Measurements from ENCODE around the gene CA9. TPM values are rescaled to one million over a fixed set of nuclear protein-coding genes. Genes with fewer than 3 reads are reported as not detected.

Gene CA9
- polyA plus RNA-seq, 2 donors = 0.18 to 0.94 TPM

DNA sequence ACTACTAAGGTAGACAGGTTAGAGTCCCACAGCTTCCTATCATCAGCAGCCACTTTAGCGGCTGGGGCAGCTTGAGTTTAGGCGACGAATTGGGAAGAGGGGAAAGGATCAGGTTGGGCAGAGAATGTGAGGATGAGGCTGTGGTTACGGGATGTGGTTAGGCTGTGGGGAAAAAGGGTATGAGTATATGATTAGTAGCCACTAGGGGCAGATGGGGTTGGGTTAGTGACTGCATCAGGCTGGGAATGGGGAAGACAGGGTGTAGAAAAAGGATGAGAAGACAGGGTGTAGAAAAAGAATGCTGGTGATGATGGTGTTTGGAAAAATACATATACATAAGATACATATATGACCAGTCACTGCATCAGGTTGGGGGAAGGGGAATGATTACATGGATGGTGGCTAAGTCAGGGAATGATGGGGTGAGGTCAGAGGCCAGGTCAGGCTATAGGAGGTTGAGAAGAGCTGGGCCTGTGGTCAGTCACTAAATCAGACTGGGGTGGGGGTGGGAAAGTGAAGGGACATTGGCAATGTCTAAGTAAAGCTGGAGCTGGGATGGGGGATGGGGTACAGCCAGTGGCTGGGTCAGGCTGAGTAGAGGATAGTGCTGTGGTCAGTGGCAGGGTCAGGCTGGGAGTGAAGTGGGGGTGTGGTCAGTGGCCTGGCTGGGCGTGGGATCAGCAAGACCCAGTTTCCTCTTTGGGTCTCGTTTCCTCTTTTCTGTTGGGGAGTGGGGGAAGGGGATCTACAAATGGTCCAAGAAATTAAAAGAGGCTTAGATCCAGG lies 56.2 kb downstream of the CA9 start:
- H3K4me3 ChIP-seq (ENCODE audit: low read depth in 1 of 2, low read length in 2 of 2) = peak overlapping the region; percentile 3 to 9
- no peaks in the 10 kb centered on the region for H3K9me3 ChIP-seq (ENCODE audit: control insufficient read depth in 2 of 2, insufficient read depth in 1 of 2, low read depth in 1 of 2, low read length in 1 of 2)
- WGBS, 2 donors = 33 to 40% methylated on average over 6 of the region's 6 CpGs
- H3K36me3 ChIP-seq (ENCODE audit: control insufficient read depth in 2 of 2, insufficient read depth in 2 of 2, low read length in 1 of 2) = peaks cover 0 to 8% of the 10 kb centered on the region in 2 donors
- H3K27ac ChIP-seq (ENCODE audit: low read depth in 2 of 2, low read length in 1 of 2) = peak overlapping the region; percentile 86 to 99
- peaks cover 10 to 14% of the 10 kb centered on the region in 2 donors for H3K4me1 ChIP-seq (ENCODE audit: control insufficient read depth in 2 of 2, insufficient read depth in 2 of 2, low read length in 1 of 2)
- H3K27me3 ChIP-seq (ENCODE audit: control insufficient read depth in 1 of 2, insufficient read depth in 2 of 2, low read length in 2 of 2) = no peaks in the 10 kb centered on the region

DNA sequence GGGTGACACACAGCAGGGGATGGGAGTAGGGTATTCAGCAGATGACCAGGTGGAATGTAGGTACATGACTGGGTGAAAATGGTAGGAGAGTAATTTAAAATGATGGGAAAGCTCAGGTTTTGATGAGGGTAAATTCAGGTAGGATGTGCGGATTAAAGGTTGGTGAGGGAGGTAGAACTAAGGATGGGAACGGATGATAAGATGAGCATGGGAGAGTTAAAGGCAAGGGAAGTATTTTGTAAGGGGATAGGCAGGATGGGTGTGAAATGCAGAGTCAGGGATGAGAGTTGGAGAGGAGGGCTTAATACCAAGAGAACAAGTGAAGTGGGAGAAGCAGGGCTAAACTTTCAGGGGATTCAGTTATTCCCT lies 56.7 kb downstream of the CA9 start:
- no peaks in the 10 kb centered on the region for H3K27me3 ChIP-seq (ENCODE audit: control insufficient read depth in 1 of 2, insufficient read depth in 2 of 2, low read length in 2 of 2)
- H3K27ac ChIP-seq (ENCODE audit: low read depth in 2 of 2, low read length in 1 of 2) = peak overlapping the region; percentile 86 to 99
- H3K9me3 ChIP-seq (ENCODE audit: control insufficient read depth in 2 of 2, insufficient read depth in 1 of 2, low read depth in 1 of 2, low read length in 1 of 2) = no peaks in the 10 kb centered on the region
- WGBS, 2 donors = 66 to 76% methylated on average over 2 of the region's 2 CpGs
- H3K36me3 ChIP-seq (ENCODE audit: control insufficient read depth in 2 of 2, insufficient read depth in 2 of 2, low read length in 1 of 2) = peaks cover 3% of the 10 kb centered on the region in 2 donors
- H3K4me1 ChIP-seq (ENCODE audit: control insufficient read depth in 2 of 2, insufficient read depth in 2 of 2, low read length in 1 of 2) = peaks cover 10 to 14% of the 10 kb centered on the region in 2 donors
- H3K4me3 ChIP-seq (ENCODE audit: low read depth in 1 of 2, low read length in 2 of 2) = peak overlapping the region in 1 of 2 donors; percentile 9

Other genes starting within 250 kb of the CA9 start
- gene RUSC2, start 183.8 kb upstream of the CA9 start, polyA plus RNA-seq = 10 to 100 TPM in 1 of 2 donors, 1 to 10 TPM in 1; 7.3 to 27.2 TPM
- 10 to 100 TPM; 15.3 to 22.7 TPM for gene TESK1, start 68.7 kb upstream of the CA9 start, polyA plus RNA-seq
- under 1 TPM; 0.26 to 0.29 TPM for gene CD72, start 55.5 kb upstream of the CA9 start, polyA plus RNA-seq
- under 1 TPM; 0.75 to 0.88 TPM for gene SIT1, start 23.0 kb upstream of the CA9 start, polyA plus RNA-seq
- gene RMRP, start 15.9 kb upstream of the CA9 start, polyA plus RNA-seq = 100 to 1,000 TPM in 1 of 2 donors, 1 to 10 TPM in 1; 3.3 to 333 TPM
- gene CCDC107, start 15.6 kb upstream of the CA9 start, polyA plus RNA-seq = 10 to 100 TPM; 17.3 to 21.1 TPM
- gene ARHGEF39, start 8.7 kb upstream of the CA9 start, polyA plus RNA-seq = 1 to 10 TPM; 2.4 to 4.0 TPM
- gene TPM2, start 16.0 kb downstream of the CA9 start, polyA plus RNA-seq = 1,000 to 10,000 TPM; 1,007 to 1,288 TPM
- 10 to 100 TPM; 53.2 to 89.5 TPM for gene TLN1, start 58.3 kb downstream of the CA9 start, polyA plus RNA-seq
- gene CREB3, start 58.7 kb downstream of the CA9 start, polyA plus RNA-seq = 10 to 100 TPM; 10.5 to 13.6 TPM
- gene GBA2, start 75.3 kb downstream of the CA9 start, polyA plus RNA-seq = 10 to 100 TPM; 26.7 to 45.8 TPM
- 1 to 10 TPM; 5.3 to 6.3 TPM for gene RGP1, start 75.4 kb downstream of the CA9 start, polyA plus RNA-seq
- gene MSMP, start 80.3 kb downstream of the CA9 start, polyA plus RNA-seq = under 1 TPM in 1 of 2 donors, not detected in 1; 0.06 TPM
- gene NPR2, start 117.7 kb downstream of the CA9 start, polyA plus RNA-seq = 1 to 10 TPM; 3.8 to 5.1 TPM
- gene SPAG8, start 138.3 kb downstream of the CA9 start, polyA plus RNA-seq = under 1 TPM; 0.52 to 0.57 TPM
- 10 to 100 TPM; 43.1 to 45.0 TPM for gene HINT2, start 141.1 kb downstream of the CA9 start, polyA plus RNA-seq
- gene FAM221B, start 154.8 kb downstream of the CA9 start, polyA plus RNA-seq = not detected
- 1 to 10 TPM; 2.2 to 3.0 TPM for gene TMEM8B, start 155.3 kb downstream of the CA9 start, polyA plus RNA-seq
- gene OR13J1, start 196.5 kb downstream of the CA9 start, polyA plus RNA-seq = not detected
- under 1 TPM; 0.61 to 0.94 TPM for gene HRCT1, start 232.3 kb downstream of the CA9 start, polyA plus RNA-seq
- under 1 TPM; 0.29 to 0.33 TPM for gene SPAAR, start 235.6 kb downstream of the CA9 start, polyA plus RNA-seq